ENCODE measurements around the gene NRTN.

DNA sequence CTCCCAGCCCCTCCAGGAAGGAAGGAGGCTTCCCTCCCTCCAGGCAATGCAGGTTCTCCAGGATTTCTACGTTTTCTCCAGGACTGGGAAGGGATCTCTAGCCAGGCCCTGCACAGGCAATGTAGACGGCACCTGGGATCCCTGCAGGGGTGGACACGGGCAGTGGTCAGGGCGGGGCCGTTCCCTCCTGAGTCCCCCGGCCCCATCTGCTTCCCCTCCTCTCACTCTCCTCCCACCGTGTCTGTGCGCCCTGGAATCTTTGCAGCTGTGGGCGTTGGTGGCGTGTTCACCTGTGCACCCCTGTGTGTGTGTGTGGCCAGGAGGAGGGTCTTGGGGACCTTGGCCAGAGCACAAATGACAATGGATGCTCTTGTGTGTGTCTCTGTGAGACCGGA lies 10.0 kb downstream of the NRTN start:
- no peak for TF ChIP-seq CEBPB (IDR thresholded peaks at IDR 0.05)
- no peak for TF ChIP-seq ZBTB7A (IDR thresholded peaks at IDR 0.05; ENCODE audit: low read depth)
- TF ChIP-seq, protein P1, sequence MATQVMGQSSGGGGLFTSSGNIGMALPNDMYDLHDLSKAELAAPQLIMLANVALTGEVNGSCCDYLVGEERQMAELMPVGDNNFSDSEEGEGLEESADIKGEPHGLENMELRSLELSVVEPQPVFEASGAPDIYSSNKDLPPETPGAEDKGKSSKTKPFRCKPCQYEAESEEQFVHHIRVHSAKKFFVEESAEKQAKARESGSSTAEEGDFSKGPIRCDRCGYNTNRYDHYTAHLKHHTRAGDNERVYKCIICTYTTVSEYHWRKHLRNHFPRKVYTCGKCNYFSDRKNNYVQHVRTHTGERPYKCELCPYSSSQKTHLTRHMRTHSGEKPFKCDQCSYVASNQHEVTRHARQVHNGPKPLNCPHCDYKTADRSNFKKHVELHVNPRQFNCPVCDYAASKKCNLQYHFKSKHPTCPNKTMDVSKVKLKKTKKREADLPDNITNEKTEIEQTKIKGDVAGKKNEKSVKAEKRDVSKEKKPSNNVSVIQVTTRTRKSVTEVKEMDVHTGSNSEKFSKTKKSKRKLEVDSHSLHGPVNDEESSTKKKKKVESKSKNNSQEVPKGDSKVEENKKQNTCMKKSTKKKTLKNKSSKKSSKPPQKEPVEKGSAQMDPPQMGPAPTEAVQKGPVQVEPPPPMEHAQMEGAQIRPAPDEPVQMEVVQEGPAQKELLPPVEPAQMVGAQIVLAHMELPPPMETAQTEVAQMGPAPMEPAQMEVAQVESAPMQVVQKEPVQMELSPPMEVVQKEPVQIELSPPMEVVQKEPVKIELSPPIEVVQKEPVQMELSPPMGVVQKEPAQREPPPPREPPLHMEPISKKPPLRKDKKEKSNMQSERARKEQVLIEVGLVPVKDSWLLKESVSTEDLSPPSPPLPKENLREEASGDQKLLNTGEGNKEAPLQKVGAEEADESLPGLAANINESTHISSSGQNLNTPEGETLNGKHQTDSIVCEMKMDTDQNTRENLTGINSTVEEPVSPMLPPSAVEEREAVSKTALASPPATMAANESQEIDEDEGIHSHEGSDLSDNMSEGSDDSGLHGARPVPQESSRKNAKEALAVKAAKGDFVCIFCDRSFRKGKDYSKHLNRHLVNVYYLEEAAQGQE (IDR thresholded peaks at IDR 0.05; ENCODE audit: low read depth) = no peak
- TF ChIP-seq TCF12 (IDR thresholded peaks at IDR 0.05; ENCODE audit: low read depth) = no peak

Measured in Ishikawa (cell line).